A204.1 (cell line): Measurements from ENCODE around the gene NT5C3B.
A peak's percentile ranks its signal among the peaks of the same experiment; 100 is the strongest.
"Not testable (repeated sequence)": the region's sequence is repeated elsewhere in the genome, so short reads cannot be mapped to it uniquely, and the experiment has no call there.

Experiments used
- FAIRE-seq: peaks from 2 replicates; lab custom pipeline; 2012; peaks lifted over from hg19 to GRCh38; lab: Jason Lieb, UNC

The NT5C3B gene

DNA sequence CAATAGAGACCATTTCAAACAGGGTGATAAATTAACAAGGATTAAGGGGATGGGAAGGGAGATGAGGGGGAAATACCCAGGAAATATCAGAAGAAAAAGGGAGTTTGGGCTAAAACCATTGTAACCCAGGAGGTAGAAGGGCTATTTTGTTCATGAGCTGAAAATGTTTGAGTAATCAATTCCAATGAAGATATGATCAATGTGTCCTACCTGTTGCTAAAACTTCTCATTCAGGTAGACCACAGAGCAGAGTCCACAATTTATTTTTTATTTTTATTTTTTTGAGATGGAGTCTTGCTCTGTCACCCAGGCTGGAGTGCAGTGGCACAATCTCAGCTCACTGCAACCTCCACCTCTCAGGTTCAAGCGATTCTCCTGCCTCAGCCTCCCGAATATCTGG lies 3.4 kb upstream of the NT5C3B start:
- FAIRE-seq: not testable (repeated sequence)

DNA sequence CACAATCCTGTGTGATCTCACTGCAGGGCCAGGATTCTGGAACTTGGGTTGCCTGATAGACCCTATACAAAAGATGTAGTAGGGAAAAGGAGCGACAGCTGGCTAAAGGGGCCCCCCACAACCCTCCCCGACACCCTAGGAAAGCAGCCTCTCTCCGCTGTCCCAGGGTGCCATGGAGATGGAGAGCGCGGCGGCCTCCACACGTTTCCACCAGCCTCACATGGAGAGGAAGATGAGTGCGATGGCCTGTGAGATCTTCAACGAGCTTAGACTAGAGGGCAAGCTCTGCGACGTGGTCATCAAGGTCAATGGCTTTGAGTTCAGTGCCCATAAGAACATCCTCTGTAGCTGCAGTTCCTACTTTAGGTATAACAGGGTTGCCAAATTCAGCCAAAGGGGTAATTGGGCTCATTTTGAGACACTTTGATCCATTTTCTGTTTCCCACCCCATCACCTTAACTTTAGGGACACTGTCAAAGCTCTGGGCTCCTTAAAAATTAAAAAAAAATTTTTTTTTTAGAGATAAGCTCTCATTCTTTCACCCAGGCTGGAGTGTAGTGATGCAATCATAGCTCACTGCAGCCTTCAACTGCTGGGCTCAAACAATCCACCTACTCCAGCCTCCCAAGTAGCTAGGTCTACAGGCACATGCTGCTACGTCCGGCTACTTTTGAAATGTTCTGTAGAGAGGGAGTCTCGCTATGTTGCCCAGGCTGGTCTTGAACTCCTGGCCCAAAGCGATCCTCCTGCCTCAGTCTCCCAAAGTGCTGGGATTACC lies 1.9 kb upstream of the NT5C3B start, which contains the start of gene KLHL10:
TSS of gene KLHL10 (plus strand) at position 65 of the 778 bp plus-strand sequence. CDS start at position 173, 108 bp downstream.
- FAIRE-seq: no peak

DNA sequence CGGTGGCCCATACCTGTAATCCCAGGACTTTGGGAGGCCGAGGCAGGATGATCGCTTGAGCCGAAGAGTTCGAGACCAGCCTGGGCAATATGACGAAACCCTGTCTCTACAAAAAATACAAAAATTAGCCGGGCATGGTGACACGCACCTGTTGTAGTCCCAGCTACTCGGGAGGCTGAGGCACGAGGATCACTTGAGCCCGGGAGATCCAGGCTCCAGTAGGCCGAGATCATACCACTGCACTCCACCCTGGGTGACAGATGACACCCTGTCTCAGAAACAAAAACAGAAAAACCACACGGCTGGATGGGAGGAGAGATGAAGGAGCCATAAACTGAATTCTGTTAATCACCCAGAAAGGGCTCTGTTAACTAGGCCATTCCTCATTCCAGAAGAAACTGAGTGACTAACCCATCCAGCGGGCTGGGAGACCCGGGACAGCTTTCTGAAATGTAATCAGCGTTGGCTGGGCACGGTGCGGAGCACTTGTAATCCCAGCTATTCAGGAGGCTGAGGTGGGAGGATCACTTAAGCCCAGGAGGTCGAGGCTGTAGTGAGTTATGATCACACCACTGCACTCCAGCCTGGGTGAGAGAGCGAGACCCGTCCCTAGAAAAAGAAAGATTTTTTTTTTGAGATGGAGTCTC lies 641 bp upstream of the NT5C3B start:
- FAIRE-seq: no peak

DNA sequence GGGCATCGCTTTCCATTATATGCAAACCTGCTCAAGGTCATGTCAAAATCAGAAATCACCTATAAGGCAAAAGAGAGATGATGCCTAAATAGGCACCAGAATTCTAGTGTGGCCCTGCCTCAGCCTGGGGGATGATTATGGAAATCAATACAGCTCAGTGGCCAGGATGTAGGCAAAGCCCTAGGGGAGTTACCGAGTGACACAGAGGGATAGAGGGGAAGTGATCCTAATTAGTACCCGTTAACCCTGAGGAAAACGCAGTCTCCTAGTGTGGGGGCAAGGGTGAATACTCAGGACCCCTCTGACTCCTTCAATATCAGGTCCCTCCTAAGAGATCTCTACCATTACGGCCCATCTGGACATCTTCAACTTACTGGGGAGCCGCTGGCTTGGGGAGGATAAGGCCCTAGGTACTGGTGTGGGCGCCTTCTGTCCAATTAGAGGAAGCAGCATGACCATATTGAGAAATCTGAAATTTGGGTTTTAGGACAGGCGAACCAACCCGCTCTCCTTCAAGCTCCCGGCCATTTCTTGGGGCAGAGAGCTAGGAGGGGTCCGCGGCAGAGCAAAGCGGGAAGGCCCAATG lies 725 bp downstream of the NT5C3B start:
- no peak for FAIRE-seq

DNA sequence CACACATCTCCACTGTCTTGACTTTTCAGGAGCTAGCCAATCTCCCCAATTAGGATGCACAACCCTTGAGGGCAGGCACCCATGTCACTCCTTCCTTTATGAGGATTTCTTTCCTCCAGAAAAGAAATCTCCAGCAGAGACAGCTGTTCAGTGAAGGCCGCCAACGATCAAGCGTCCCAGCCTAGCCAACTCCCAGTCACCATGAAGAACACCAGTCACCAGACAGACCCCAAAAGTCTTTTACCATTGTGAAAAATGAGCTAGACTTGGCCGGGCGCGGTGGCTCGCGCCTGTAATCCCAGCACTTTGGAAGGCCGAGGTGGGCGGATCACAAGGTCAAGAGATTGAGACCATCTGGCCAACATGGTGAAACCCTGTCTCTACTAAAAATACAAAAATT lies 6.1 kb downstream of the NT5C3B start:
- FAIRE-seq: not testable (repeated sequence)

DNA sequence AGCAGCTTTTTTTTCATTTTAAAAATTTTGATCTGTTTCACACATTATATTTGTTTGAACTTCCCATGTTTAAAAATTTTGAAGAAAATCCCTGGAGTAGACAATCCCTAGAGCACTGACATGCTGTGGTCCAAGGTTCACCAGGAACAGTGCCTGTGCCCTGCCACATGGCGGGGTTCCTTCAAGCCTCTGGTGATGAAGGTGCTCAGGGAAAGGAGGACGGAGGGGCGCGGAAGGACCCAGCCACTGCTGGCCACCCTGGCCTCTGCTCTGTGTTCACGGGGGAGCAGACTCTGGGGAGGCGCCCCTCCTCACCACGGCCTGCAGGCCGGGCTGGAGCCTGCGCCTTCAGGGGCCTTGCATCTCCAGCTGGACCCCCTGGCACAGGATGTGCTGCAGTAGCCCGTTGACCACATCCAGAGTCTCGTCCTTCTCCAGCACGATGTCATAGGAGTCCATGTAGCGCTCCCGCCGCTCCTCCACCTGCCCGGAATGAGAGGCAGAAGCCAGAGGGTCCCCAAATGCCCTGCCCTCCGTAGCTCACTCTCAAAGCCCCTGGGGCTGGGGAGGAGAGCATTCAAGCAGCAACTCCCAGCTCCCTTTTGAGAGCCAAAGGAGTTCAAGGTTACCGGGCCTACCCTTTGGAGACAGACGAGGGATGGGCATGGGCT lies 10.7 kb downstream of the NT5C3B start:
- FAIRE-seq: no peak

DNA sequence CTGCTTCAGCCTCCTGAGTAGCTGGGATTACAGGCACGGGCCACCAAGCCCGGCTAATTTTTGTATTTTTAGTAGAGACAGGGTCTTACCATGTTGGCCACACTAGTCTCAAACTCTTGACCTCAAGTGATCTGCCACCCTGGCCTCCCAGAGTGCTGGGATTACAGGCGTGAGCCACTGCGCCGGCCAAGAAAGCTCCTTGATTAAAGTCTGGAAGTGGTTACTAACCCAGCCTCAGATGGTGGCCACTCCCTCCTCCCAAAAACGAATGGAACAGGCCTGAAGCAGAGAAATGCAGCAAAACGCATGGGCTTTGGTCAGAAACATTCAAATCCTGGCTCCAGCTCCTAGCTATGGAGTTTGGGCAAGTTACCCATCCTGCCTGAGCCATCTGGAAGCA lies 11.9 kb downstream of the NT5C3B start:
- no peak for FAIRE-seq

DNA sequence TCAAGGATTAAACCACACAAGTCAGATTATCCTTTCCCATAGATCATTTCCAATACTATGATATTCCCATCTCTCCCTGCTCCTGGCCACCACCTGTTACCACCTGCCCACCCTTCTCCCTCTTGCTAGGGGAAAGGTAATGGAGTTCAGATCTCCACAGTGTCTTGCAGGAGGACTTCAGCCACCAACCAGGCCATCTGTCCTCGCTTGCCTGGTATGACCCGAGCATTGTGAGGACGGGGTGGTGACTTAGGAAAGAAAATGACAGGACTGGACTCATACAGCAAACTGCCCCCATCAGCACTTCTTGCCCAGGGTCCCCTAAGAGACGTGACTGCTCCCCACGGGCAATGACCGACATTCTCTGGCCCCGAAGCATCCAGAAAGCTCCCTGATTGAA lies 12.5 kb downstream of the NT5C3B start:
- FAIRE-seq: no peak

DNA sequence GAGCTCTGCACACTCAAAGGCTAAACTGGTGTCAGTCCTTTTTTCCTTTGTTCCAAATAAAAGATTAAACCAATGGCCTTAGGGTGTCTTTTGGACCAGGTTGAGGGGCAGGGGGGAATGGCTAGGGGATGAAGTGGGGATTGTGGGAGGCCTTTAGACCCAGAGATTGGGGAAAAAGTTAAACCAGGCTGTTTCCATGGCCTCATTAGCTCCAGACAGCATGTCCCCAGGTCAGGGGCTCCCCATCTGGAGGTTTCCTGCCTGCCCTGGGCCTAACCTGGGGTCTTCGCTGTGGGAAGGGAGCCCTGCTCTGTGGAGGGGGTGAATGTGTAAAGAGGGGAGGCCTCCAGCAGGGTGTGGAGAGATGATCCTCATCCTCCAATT lies 12.9 kb downstream of the NT5C3B start:
- FAIRE-seq: no peak

DNA sequence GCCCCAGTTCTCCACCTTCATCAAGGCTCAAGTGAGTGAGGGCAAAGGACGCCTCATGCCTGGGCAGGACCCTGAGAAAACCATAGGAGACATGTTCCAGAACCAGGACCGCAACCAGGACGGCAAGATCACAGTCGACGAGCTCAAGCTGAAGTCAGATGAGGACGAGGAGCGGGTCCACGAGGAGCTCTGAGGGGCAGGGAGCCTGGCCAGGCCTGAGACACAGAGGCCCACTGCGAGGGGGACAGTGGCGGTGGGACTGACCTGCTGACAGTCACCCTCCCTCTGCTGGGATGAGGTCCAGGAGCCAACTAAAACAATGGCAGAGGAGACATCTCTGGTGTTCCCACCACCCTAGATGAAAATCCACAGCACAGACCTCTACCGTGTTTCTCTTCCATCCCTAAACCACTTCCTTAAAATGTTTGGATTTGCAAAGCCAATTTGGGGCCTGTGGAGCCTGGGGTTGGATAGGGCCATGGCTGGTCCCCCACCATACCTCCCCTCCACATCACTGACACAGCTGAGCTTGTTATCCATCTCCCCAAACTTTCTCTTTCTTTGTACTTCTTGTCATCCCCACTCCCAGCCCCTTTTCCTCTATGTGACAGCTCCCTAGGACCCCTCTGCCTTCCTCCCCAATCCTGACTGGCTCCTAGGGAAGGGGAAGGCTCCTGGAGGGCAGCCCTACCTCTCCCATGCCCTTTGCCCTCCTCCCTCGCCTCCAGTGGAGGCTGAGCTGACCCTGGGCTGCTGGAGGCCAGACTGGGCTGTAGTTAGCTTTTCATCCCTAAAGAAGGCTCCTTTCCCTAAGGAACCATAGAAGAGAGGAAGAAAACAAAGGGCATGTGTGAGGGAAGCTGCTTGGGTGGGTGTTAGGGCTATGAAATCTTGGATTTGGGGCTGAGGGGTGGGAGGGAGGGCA lies 13.6 kb downstream of the NT5C3B start:
- FAIRE-seq: no peak

DNA sequence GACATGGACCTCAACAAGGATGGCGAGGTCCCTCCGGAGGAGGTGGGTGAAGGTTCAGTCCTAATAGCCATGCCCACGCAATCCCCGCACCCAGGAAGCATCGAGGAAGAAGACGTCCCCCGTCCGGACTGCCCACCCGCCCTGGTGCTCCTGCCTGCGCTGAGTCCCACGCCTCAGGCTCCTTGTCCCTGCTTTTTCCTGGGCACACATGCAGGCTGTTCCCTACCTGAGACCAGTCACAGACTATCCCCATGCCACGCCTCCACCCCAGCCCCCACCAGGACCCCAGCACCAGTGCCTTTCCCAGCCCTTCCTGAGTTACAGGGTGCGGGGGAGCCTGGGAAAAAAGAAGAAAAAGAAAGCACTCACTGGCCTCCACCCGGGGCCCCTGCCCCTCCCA lies 14.3 kb downstream of the NT5C3B start:
- FAIRE-seq: no peak

DNA sequence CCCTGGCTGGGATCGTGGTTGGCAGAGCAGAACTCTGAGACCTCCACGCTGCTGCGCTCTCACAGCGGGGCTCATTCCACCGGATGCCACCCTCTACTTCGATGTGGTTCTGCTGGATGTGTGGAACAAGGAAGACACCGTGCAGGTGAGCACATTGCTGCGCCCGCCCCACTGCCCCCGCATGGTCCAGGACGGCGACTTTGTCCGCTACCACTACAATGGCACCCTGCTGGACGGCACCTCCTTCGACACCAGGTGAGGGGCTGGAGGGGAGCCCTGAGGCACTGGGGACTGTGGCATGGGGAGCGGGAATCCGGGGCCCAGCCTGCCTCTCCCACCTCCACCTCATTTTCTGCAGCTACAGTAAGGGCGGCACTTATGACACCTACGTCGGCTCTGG lies 18.0 kb downstream of the NT5C3B start:
- no peak for FAIRE-seq

DNA sequence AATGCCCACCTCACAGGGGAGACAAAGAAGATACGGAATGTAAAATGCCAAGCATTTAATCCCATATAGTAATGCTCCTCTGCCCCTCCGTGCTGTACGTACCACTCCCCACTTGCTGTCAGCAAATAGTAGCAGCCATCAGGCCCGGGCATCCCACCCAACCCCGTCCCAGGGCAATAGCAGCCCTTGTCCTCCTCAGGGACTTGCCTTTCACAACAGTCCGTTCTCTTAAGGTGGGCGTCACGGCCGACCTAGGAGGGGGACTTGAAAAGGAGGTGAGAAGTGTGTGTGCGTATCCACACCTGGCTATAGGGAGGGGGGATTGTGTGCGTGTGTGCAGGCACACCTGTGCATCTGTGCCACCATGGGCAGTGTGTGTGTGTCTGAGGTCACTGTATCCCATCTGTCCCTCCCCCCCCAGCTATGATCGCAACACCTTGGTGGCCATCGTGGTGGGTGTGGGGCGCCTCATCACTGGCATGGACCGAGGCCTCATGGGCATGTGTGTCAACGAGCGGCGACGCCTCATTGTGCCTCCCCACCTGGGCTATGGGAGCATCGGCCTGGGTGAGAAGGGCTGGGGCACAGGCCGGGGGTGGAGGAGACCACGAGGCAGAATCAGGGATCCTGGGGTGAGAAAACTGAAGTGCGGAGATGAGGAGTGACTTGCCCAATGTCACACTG lies 19.3 kb downstream of the NT5C3B start:
- FAIRE-seq: no peak

DNA sequence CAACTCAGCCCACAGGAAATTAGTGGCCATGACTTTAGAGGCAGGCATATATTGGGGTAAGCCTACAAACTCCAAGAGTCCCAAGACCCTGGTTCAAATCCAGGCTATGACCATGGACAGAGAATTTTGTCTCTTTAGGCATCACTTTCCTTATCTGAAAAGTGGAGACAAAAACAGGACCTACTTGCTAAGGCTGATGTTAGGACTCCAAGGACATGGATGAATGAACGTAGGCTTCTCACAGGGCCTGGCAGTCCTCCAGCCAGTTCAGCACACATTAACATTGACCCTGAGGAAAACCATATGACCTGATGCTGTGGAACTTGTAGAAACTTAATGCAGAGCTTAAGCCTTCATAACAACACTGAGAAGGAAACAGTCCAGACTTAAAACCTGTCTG lies 21.8 kb downstream of the NT5C3B start:
- no peak for FAIRE-seq

DNA sequence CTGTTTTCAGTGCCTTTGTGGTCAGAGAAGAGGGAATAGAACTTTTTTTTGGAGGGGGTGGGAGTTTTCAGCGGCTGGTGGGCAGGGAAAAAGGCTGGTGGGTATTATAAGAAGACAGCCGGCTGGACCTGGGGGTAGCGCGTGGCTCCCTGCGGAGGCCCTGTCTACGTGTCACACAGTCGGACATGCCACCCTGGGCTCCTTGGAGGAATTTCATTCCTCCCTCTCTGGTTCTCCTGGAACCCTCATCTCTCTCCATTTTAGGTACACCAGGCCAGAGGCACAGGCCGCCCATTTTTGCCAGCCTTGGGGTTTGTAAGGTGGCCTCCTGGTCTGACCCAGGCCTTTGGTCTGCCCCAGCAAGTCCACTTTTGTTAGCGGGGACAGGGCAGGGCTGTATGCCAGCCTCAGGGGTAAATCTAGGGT lies 22.3 kb downstream of the NT5C3B start:
- no peak for FAIRE-seq

DNA sequence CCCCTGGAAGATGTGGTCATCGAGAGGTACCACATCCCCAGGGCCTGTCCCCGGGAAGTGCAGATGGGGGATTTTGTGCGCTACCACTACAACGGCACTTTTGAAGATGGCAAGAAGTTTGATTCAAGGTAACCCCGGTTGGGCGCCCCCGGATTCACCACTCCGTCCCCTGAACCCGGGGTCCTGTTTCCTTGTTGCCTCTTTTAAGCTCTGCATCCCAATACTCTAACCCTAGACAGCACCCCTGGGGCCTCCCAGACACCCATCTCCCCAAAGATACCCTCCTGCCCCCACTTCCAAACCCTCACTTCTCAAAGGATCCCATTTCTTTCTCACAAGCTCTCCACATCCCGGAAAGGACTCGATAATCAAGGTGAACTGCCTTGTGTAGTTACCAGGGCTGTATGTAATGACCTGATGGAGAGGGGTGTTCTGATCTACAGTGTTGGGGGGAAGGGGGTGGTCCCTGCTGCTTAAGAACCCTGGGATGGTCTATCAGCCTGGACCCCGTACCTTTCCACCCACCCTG lies 22.8 kb downstream of the NT5C3B start:
- FAIRE-seq: no peak

DNA sequence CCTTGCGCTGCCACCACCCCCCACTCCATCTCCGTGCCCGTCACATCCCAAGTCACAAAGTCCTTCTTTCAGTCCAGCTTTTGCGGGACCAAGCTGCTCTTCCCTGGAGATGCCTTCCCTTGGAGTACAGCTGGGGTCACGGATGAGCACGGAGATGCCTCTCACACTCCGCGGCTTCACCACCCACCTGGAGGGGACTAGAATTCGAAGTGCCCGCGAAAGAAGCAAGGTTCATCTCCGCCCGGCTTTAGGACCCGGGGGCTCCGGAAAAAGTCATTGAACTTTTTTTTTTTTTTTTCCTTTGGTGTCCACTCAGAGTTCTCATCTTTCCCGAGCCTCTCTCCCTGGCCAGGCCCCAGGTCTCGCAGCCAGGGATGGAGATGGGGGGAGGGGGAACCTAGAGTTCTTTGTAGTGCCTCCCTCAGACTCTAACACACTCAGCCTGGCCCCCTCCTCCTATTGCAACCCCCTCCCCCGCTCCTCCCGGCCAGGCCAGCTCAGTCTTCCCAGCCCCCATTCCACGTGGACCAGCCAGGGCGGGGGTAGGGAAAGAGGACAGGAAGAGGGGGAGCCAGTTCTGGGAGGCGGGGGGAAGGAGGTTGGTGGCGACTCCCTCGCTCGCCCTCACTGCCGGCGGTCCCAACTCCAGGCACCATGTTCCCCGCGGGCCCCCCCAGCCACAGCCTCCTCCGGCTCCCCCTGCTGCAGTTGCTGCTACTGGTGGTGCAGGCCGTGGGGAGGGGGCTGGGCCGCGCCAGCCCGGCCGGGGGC lies 23.5 kb downstream of the NT5C3B start, which contains the start of gene FKBP10:
TSS of gene FKBP10 (plus strand) at position 624 of the 771 bp plus-strand sequence. CDS start at position 655, 31 bp downstream.
- FAIRE-seq: peak; percentile 92

DNA sequence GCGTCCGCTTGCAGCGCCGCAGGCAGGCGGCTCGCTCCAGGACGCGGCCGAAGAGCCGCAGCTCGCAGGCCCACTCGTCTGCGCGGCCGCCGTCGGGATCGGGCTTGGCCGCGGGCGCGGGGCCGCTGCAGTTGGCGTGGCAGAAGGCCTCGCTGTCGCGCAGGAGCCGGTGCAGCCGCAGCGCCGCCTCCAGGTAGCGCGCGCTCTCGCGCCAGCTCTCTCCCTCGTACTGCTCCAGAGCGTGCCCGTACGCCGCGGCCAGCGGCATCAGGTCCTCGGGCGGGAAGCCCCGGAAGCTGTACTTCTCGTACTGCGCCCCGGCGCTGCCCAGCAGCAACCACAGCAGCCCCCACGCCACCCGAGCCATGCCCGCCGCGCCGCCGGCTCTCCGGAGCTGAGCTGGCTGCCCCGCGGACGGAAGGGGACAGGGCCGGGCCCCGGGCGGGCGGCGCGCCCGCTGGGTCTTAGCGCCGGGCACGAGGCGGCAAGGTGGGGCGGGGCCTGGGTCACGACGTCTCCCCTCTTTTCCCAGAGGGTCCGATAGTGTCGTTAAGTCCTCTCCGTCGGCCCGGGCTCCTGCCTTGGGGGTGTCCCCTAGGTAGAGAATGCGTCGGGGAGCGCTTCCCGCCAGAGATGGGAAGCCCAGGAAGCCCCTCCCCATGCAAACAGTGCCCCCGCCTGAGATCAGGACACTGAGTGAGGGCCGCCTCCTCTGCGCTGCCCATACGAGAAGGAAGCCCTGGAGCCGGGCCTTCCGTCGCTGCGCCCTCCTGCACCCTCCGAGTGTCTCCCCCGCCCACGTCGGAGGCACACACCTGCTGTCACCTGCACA lies 24.3 kb downstream of the NT5C3B start, which contains the start of gene P3H4:
TSS of gene P3H4 (minus strand) at position 401 of the 832 bp plus-strand sequence. CDS start at position 367, 34 bp downstream.
- no peak for FAIRE-seq
